ACHN (cell line): ENCODE measurements around the gene ZCCHC14.

ENCODE experiments used
- DNase-seq: peaks from one replicate; pipeline ENCODE4 v3.0.0-alpha.2; 2015
- in situ Hi-C: cut with HindIII; loops from 2 replicates; pipeline ENCODE4 v1.10.0; 2017; ENCODE audit warnings: low sequenced_read_pairs, low pct_ligation_motif_present, low pct_unique_long_range_greater_than_20kb

ZCCHC14 gene

DNA sequence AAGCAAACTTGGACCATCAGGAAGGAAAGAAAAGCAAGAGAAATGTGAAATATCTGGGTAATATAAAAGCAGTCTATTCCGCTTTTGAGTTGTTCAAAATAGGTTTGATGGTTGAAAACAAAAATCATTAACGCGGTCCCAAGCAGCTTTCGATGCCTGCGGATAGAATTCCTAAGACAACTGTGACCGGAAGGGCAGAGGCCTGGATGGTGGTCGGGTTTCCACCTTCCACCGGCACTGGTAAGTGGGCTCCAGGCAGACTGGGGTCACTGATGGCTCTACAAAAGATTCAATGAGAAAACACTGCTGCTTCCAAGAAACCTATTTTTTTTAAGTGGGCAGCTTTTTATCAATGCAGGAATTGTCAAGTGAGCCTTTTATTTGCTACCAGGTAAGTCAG lies 49.8 kb downstream of the ZCCHC14 start:
- in situ Hi-C loops = no loop called here
- DNase-seq = no peak

GRCh38 chr16:87442581-87442966 lies 50.2 kb downstream of the ZCCHC14 start:
- DNase-seq = no peak
- in situ Hi-C loops = no loop called here

- in situ Hi-C loops = no loop called here
- no peak for DNase-seq
Observed at GRCh38 chr16:87441886-87442580, 50.8 kb downstream of the ZCCHC14 start.

GRCh38 chr16:87439926-87440325 lies 52.9 kb downstream of the ZCCHC14 start:
- DNase-seq = no peak
- in situ Hi-C loops = no loop called here

DNA sequence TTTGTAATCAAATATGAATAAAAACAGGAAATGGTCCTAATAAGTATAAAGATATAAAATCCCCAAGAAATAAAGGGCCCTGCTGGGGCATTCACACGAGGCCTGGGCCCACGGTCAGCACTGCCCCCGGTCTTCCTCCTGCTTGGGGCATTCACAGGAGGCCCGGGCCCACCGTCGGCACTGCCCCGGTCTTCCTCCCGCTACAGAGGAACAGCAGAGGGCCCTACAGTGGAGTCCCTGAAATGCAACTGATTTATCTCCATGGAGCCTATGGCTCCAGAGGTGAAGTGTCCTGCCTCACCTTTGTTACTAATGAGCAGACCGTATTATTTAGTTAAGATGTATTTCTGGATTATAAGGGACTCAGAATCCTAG lies 54.2 kb downstream of the ZCCHC14 start:
- no peak for DNase-seq
- in situ Hi-C loops = no loop called here

GRCh38 chr16:87437911-87438610 lies 54.8 kb downstream of the ZCCHC14 start:
- DNase-seq = no peak
- in situ Hi-C loops = no loop called here

- DNase-seq = no peak
- in situ Hi-C loops = no loop called here
Observed at GRCh38 chr16:87437327-87437726, 55.5 kb downstream of the ZCCHC14 start.

- in situ Hi-C loops = no loop called here
- DNase-seq = no peak
Observed at GRCh38 chr16:87436225-87437172, 56.3 kb downstream of the ZCCHC14 start.

DNA sequence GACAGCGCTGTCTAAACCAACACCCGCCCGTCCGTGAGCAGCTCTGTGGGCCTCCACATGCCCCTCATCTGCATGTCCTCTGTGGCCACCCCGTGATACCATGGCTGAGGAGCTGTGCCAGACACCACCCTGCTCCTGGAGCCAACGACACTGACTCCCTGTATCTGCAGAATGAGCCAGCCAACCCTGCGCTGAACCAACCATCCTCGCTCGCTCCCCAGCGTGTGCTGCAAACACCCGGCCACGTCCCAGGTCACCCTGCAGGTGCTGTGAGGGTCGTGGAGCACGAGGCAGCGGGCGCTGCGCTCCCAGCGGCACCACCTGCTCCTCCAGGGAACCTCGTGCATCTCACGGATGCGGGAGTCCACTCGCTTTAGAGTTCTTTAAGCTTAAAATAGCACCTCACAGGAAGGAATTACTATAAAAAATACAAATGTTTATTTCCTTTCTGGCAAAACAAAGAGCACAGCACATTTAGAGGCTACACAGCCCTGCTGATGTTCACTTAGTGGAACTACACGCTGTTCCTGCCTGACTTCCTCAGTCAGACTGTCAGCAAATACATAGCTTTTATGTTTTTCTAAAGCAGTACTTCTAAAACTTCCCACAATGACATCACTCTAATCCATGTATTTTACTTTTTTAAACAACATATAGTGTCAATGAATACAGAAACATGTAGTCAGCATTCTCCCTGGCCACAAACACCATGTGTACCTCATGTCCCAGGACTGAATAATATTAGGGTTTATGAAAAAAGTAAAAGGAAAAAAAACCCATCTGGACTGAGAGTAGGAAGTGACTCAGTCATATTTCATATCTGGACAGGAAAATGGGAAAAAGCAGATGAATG lies 57.2 kb downstream of the ZCCHC14 start:
- in situ Hi-C loops = no loop called here
- no peak for DNase-seq

DNA sequence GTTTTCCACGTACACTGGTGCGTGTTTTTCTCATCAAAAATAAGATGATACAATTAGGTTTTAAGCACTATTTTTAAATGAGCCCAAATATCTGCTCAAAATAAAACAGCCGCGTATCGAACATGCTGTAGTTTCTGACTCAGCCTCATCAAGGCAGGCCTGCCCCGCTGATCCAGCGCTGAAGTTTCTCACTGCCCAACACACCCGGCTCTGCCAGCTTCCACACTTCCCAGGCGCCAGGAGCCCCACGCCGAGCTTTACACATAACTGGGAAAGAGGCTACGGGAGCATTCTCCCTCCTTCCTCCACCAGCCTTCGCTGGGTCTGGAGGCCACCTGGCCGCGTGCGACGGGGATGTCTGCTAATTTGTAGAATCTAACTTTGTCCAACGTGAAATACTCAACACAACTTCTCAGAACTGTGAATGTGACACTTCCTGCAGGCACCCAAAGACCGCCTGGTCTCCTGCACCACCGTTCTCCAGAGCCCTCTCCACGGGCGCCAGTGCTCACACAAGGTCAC lies 58.6 kb downstream of the ZCCHC14 start:
- DNase-seq = no peak
- in situ Hi-C loops = no loop called here

DNA sequence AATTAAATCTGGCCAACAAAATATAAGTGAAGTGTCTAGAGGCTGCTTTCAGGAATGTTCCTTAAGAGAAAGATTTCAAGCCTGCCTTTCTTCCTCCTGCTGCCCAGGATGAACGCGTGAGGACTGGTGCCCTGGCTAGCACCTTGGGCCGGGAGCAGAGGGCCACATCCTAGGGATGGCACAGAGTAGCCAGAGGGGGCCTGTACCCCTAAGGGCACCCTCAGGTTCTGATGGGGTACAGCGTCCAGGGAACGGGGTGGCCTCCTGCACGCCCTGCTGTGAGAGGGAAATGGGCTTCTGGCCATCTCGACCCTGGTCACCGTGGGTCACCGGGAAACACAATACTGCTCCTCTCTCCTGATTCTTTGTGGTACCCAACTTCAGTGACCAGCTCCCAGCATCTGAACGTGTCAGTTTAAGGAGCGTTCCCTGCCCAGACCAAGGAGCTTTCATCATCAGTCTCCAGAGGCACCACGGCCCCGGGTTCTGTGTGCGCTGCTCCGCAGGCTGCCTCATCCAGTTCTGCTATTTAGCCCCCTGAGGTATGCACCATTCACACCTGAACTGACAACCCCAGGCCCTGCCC lies 60.4 kb downstream of the ZCCHC14 start:
- in situ Hi-C loops = no loop called here
- no peak for DNase-seq

GRCh38 chr16:87431926-87432325 lies 60.9 kb downstream of the ZCCHC14 start:
- in situ Hi-C loops = no loop called here
- peak; percentile 21 for DNase-seq

GRCh38 chr16:87426423-87427215 lies 66.2 kb downstream of the ZCCHC14 start:
- in situ Hi-C loops = no loop called here
- DNase-seq = no peak

- in situ Hi-C loops = no loop called here
- no peak for DNase-seq
Observed at GRCh38 chr16:87425941-87426340, 66.9 kb downstream of the ZCCHC14 start.

DNA sequence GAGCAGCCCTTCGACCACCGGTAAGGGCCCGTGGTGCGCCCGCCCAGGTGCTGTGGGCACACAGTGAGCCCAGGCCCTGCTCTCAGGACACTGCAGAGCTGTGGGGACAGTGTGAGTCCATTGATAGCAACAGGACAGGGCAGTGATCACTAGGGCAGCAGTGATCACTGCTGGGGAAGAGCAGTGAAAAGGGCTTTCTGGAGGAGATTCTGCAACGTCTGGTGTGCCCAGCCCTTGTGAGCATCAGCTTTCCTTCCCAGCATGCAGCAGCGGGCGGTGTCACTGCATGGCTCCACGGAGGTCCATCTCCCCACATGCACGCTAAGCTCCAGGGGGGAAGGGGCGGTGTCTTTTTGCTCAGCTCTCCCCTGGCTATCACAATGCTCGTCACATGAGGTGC lies 68.6 kb downstream of the ZCCHC14 start:
- DNase-seq = no peak
- in situ Hi-C loops = no loop called here

GRCh38 chr16:87423429-87423828 lies 69.4 kb downstream of the ZCCHC14 start:
- in situ Hi-C loops = no loop called here
- DNase-seq = no peak

- in situ Hi-C loops = no loop called here
- no peak for DNase-seq
Observed at GRCh38 chr16:87422106-87422505, 70.7 kb downstream of the ZCCHC14 start.
